H1 (cell line): ENCODE results near the gene CCL22.

Experiments used
- CHD2 ChIP-seq: IDR thresholded peaks from 2 replicates; pipeline ENCODE4 v1.6.1; 2012; ENCODE audit warnings: low read length, improper control_type of control experiment
- CTCF ChIP-seq, 3 experiments: IDR thresholded peaks; 1 replicate in 2 of 3; 2 replicates in 1 of 3; pipeline versions ENCODE4 v1.5.1 to v1.6.1; 2011; ENCODE audit warnings: low read length in 3 of 3, mild to moderate bottlenecking in 3 of 3, inconsistent platforms in 2 of 3, low read depth in 1 of 3, moderate library complexity in 1 of 3; ENCODE audit not compliant: insufficient read depth in 1 of 3; ENCODE audit errors: control extremely low read depth in 1 of 3
- EP300 ChIP-seq, 2 experiments: IDR thresholded peaks; 1 replicate in 1 of 2; 2 replicates in 1 of 2; pipeline ENCODE4 v1.6.1; 2011 to 2012; ENCODE audit warnings: low read depth in 2 of 2, low read length in 2 of 2, mild to moderate bottlenecking in 2 of 2, borderline replicate concordance in 1 of 2, inconsistent platforms in 1 of 2, moderate library complexity in 1 of 2
- GTF2F1 ChIP-seq: IDR thresholded peaks from 2 replicates; pipeline ENCODE4 v1.6.1; 2012; ENCODE audit warnings: low read depth, low read length, improper control_type of control experiment, borderline replicate concordance
- KDM1A ChIP-seq: fragments of 200-600, 300-600 bp; sonication (generic); IDR thresholded peaks from 2 replicates; pipeline ENCODE4 v1.7.1; 2016; ENCODE audit warnings: mild to moderate bottlenecking, low read length, borderline replicate concordance
- POLR2AphosphoS5 ChIP-seq: IDR thresholded peaks from 2 replicates; pipeline ENCODE4 v1.6.1; 2011; ENCODE audit warnings: low read depth, low read length
- SRF ChIP-seq: IDR thresholded peaks from 2 replicates; pipeline ENCODE4 v1.6.1; 2011; ENCODE audit warnings: mild to moderate bottlenecking, low read depth, low read length, moderate library complexity

- TF ChIP-seq CTCF (IDR thresholded peaks at IDR 0.05; ENCODE audit: control extremely low read depth in 1 of 3, insufficient read depth in 1 of 3, low read depth in 1 of 3, low read length in 3 of 3) = no peak
- no peak for TF ChIP-seq SRF
- TF ChIP-seq POLR2AphosphoS5 = no peak
- TF ChIP-seq EP300 (IDR thresholded peaks at IDR 0.05; ENCODE audit: borderline replicate concordance in 1 of 2, low read depth in 2 of 2, low read length in 2 of 2) = no peak
- TF ChIP-seq KDM1A = no peak
- TF ChIP-seq GTF2F1 = no peak
- no peak for TF ChIP-seq CHD2
Measured at GRCh38 chr16:57333402-57333801, 25.2 kb upstream of the CCL22 start.
